IPS-NIHi7 (cell line): ENCODE measurements around the gene NOSTRIN.
"Not testable (repeated sequence)": the region's sequence is repeated elsewhere in the genome, so short reads cannot be mapped to it uniquely, and the experiment has no call there.

Source experiments
- DNase-seq: peaks from one replicate; pipeline ENCODE4 v3.0.0; 2012; ENCODE audit warnings: mixed read lengths; ENCODE audit errors: extremely low spot score

Gene NOSTRIN

GRCh38 chr2:168801961-168802858 is at the start of gene NOSTRIN:
TSS of gene NOSTRIN (plus strand) at chr2:168802637. CDS start at chr2:168802647, 10 bp downstream.
- DNase-seq, result no peak

GRCh38 chr2:168753765-168754329 is 48.6 kb upstream of the NOSTRIN start:
- DNase-seq, result no peak

GRCh38 chr2:168757223-168757622 is 45.2 kb upstream of the NOSTRIN start:
- DNase-seq, result no peak

GRCh38 chr2:168758970-168759820 is 43.2 kb upstream of the NOSTRIN start:
- peak; percentile 42 for DNase-seq

GRCh38 chr2:168765401-168765800 is 37.0 kb upstream of the NOSTRIN start:
- DNase-seq, result no peak

GRCh38 chr2:168766600-168766999 is 35.8 kb upstream of the NOSTRIN start:
- no peak for DNase-seq

GRCh38 chr2:168767258-168767657 is 35.2 kb upstream of the NOSTRIN start:
- no peak for DNase-seq

- DNase-seq, result not testable (repeated sequence)
Observed at GRCh38 chr2:168768357-168768756, 34.1 kb upstream of the NOSTRIN start.

- no peak for DNase-seq
Observed at GRCh38 chr2:168770796-168771195, 31.6 kb upstream of the NOSTRIN start.

- no peak for DNase-seq
Observed at GRCh38 chr2:168772704-168773103, 29.7 kb upstream of the NOSTRIN start.

GRCh38 chr2:168773128-168773527 is 29.3 kb upstream of the NOSTRIN start:
- no peak for DNase-seq

- peak; percentile 78 for DNase-seq
Observed at GRCh38 chr2:168773719-168774521, 28.5 kb upstream of the NOSTRIN start.

- no peak for DNase-seq
Observed at GRCh38 chr2:168775837-168776236, 26.6 kb upstream of the NOSTRIN start.

GRCh38 chr2:168780669-168781071 is 21.8 kb upstream of the NOSTRIN start:
- no peak for DNase-seq

GRCh38 chr2:168781191-168781817 is 21.1 kb upstream of the NOSTRIN start:
- DNase-seq, result no peak

GRCh38 chr2:168782271-168782670 is 20.2 kb upstream of the NOSTRIN start:
- no peak for DNase-seq

GRCh38 chr2:168784993-168785392 is 17.4 kb upstream of the NOSTRIN start:
- no peak for DNase-seq

- no peak for DNase-seq
Observed at GRCh38 chr2:168787098-168787781, 15.2 kb upstream of the NOSTRIN start.

GRCh38 chr2:168787782-168788376 is 14.6 kb upstream of the NOSTRIN start:
- DNase-seq, result no peak

- no peak for DNase-seq
Observed at GRCh38 chr2:168789776-168790175, 12.7 kb upstream of the NOSTRIN start.
